K562 (cell line): Measurements from ENCODE around the gene CLTB. TPM values are rescaled to one million over a fixed set of nuclear protein-coding genes. Genes with fewer than 3 reads are reported as not detected.

ENCODE experiments used
- CAMTA2 ChIP-seq: fragments of 250-450 bp; sonication (Bioruptor Pico); conservative IDR thresholded peaks from 2 replicates; pipeline ENCODE4 v1.5.1; 2022
- CXXC5 ChIP-seq: fragments of 250-450 bp; sonication (Bioruptor Pico); IDR thresholded peaks from 2 replicates; pipeline ENCODE4 v1.8.0; 2022; ENCODE audit warnings: inconsistent platforms, mild to moderate bottlenecking, moderate library complexity
- DACH1 ChIP-seq: fragments of 450-650 bp; IDR thresholded peaks from 2 replicates; pipeline ENCODE4 v1.6.1; 2018; ENCODE audit not compliant: partially characterized antibody
- ERF ChIP-seq: fragments of 450-650 bp; formaldehyde crosslinking; IDR thresholded peaks from 2 replicates; pipeline ENCODE4 v1.4.0; 2020; ENCODE audit warnings: mild to moderate bottlenecking, mixed read lengths
- FOXP1 ChIP-seq: sonication (generic); formaldehyde crosslinking; IDR thresholded peaks from 2 replicates; pipeline ENCODE4 v1.8.0; 2022; ENCODE audit warnings: mild to moderate bottlenecking, missing genetic modification reagents
- ILK ChIP-seq: fragments of 450-650 bp; IDR thresholded peaks from 2 replicates; pipeline ENCODE4 v1.6.1; 2016; ENCODE audit warnings: missing genetic modification characterization, low read depth, mild to moderate bottlenecking, missing compliant biosample characterization, moderate library complexity, borderline replicate concordance
- MBD2 ChIP-seq: sonication (generic); IDR thresholded peaks from 2 replicates; pipeline ENCODE4 v1.6.1; 2016; ENCODE audit warnings: low read depth, borderline replicate concordance
- PTBP1 ChIP-seq: fragments of 200-400 bp; formaldehyde crosslinking; IDR thresholded peaks from 2 replicates; pipeline ENCODE4 v1.6.1; 2017; ENCODE audit warnings: low read depth, low read length
- SAFB ChIP-seq: fragments of 200-400 bp; formaldehyde crosslinking; IDR thresholded peaks from 2 replicates; pipeline ENCODE4 v1.6.1; 2017; ENCODE audit warnings: low read depth, low read length, borderline replicate concordance
- U2AF2 ChIP-seq: fragments of 200-400 bp; formaldehyde crosslinking; optimal IDR thresholded peaks from 2 replicates; pipeline ENCODE3; 2017; ENCODE audit warnings: low read depth, mild to moderate bottlenecking, low read length
- ZBTB8A ChIP-seq: fragments of 450-650 bp; IDR thresholded peaks from 2 replicates; pipeline ENCODE4 v1.6.1; 2018; ENCODE audit warnings: mild to moderate bottlenecking, moderate library complexity; ENCODE audit not compliant: partially characterized antibody
- ZNF263 ChIP-seq: sonication (generic); formaldehyde crosslinking; IDR thresholded peaks from 2 replicates; pipeline ENCODE4 v1.8.0; 2022; ENCODE audit warnings: mild to moderate bottlenecking, missing genetic modification reagents, borderline replicate concordance
- ZNF445 ChIP-seq: fragments of 250-450 bp; sonication (Bioruptor Pico); IDR thresholded peaks from 2 replicates; pipeline ENCODE4 v1.4.0; 2020; ENCODE audit warnings: low read depth, mild to moderate bottlenecking, moderate library complexity
- ZNF584 ChIP-seq: fragments of 200-800 bp; sonication (Bioruptor generic); IDR thresholded peaks from 2 replicates; pipeline ENCODE4 v1.6.1; 2016; ENCODE audit warnings: low read depth, mild to moderate bottlenecking, missing genetic modification characterization, missing compliant biosample characterization
- polyA plus RNA-seq, 8 experiments: library from polyadenylated mRNA; depleted of rRNA in 4 of 8; stranded (reverse) in 5 of 8; unstranded in 3 of 8; fragments of >200 nt; fragmentation: Nextera tagmentation in 2 of 8; fragmentation: Illumina TruSeq in 1 of 8; extraction: Ambion mirVana in 2 of 8; extraction: Trizol in 1 of 8; gene quantifications; 2 replicates each; pipeline versions ENCODE4 v1.2.1 to v1.2.3, GENCODE V29; 2011 to 2014; ENCODE audit warnings: inconsistent platforms in 1 of 8, missing spikeins in 1 of 8
- total RNA-seq, 7 experiments: library from RNA; depleted of rRNA in 6 of 7; stranded (reverse); fragments of >200 nt in 6 of 7; fragmentation: Illumina TruSeq in 2 of 7; extraction: Trizol in 2 of 7; gene quantifications; 2 replicates each; pipeline versions ENCODE4 v1.2.1 to v1.2.3, GENCODE V29; 2011 to 2021; ENCODE audit warnings: low replicate concordance in 1 of 7
- TF ChIP-seq, protein P1 (sequence below): sonication (generic); IDR thresholded peaks from 2 replicates; pipeline ENCODE4 v1.6.1; 2016
- TF ChIP-seq, protein P2 (sequence below): fragments of 250-450 bp; sonication (Bioruptor Pico); IDR thresholded peaks from 2 replicates; pipeline ENCODE4 v1.5.0; 2021
- TF ChIP-seq, protein P3 (sequence below): sonication (generic); formaldehyde crosslinking; IDR thresholded peaks from 2 replicates; pipeline ENCODE4 v1.8.1; 2023; ENCODE audit warnings: mild to moderate bottlenecking, missing genetic modification reagents

Gene CLTB
- total and polyA plus RNA-seq, 9 of the 15 experiments (the other 6 are each of a cell fraction or from before 2014, with no cell fraction given), result 1.8 to 117 (median 39.0) TPM

DNA sequence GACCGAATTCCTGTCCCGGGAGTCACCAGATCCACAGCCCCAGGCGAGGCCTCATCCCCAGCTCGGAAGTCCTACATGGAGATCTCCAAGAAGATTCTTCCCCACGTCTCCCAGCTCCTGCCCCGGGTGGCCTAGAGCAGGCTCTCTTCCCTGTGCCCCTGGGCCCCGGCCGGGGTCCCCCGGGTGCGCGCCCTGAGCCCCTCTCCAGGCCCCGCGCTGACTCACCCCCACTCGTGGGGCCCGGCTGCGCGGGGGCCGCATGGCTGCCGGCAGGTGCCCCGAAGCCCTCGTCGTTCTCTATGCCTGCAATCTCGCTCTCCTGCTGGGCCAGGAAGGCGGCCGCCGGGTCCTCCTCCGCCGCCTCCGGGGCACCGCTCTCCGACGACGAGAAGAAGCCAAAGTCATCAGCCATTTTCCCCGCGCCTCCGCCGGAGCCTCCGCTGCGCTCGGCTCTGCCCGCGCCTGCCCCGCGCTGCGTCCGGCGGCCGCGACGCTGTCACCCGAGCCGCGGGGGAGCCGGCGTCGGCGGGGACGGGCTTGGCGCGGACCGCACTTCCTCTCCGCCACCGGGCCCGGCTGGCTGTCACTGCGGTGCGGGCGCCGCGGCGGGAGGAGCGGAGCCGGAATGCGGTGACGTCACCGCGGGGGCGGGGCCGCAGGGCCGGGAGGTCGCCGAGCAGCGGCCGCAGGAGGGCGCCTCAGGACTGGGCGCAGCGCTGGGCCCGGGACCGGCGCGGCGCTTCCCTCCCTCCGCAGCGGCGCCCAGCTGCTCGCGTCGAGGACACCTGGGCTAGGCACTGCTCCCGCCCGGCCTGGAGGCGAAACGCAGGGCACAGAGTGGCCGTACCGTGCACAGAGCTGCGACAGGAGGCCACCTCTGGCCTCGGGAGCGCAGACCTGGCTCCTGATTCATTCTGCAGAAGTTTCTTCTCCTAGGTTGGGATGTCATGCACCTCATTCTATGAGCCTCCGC lies at the start of gene CLTB (continued):
- 0 out of 2 replicates have a peak, but pooled peaks have one; percentile 40 for TF ChIP-seq ZNF263 (CRISPR knock-in tag)
- TF ChIP-seq U2AF2, result no peak
- peak; percentile 86 for TF ChIP-seq SAFB
- TF ChIP-seq, protein P1, sequence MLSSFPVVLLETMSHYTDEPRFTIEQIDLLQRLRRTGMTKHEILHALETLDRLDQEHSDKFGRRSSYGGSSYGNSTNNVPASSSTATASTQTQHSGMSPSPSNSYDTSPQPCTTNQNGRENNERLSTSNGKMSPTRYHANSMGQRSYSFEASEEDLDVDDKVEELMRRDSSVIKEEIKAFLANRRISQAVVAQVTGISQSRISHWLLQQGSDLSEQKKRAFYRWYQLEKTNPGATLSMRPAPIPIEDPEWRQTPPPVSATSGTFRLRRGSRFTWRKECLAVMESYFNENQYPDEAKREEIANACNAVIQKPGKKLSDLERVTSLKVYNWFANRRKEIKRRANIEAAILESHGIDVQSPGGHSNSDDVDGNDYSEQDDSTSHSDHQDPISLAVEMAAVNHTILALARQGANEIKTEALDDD, result no peak
- no peak for TF ChIP-seq ILK (tag)
- TF ChIP-seq DACH1, result peak; percentile 24
- no peak for TF ChIP-seq ZNF445 (CRISPR knock-in tag)
- TF ChIP-seq MBD2, result peak; percentile 18; the same call in 1 of the 2 replicates
- TF ChIP-seq FOXP1 (CRISPR knock-in tag), result no peak
- TF ChIP-seq, protein P2, sequence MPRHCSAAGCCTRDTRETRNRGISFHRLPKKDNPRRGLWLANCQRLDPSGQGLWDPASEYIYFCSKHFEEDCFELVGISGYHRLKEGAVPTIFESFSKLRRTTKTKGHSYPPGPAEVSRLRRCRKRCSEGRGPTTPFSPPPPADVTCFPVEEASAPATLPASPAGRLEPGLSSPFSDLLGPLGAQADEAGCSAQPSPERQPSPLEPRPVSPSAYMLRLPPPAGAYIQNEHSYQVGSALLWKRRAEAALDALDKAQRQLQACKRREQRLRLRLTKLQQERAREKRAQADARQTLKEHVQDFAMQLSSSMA (CRISPR knock-in tag), result no peak
- peak; percentile 54; the same call in 1 of the 2 replicates for TF ChIP-seq ZNF584 (CRISPR knock-in tag)
- peak; percentile 79; the same call in 1 of the 2 replicates for TF ChIP-seq ERF (CRISPR knock-in tag)
- TF ChIP-seq CXXC5 (CRISPR knock-in tag), result peak; percentile 96
- no peak for TF ChIP-seq CAMTA2 (CRISPR knock-in tag)
- no peak for TF ChIP-seq PTBP1
- TF ChIP-seq, protein P3, sequence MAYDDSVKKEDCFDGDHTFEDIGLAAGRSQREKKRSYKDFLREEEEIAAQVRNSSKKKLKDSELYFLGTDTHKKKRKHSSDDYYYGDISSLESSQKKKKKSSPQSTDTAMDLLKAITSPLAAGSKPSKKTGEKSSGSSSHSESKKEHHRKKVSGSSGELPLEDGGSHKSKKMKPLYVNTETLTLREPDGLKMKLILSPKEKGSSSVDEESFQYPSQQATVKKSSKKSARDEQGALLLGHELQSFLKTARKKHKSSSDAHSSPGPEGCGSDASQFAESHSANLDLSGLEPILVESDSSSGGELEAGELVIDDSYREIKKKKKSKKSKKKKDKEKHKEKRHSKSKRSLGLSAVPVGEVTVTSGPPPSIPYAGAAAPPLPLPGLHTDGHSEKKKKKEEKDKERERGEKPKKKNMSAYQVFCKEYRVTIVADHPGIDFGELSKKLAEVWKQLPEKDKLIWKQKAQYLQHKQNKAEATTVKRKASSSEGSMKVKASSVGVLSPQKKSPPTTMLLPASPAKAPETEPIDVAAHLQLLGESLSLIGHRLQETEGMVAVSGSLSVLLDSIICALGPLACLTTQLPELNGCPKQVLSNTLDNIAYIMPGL (CRISPR knock-in tag), result peak; percentile 78; the same call in 1 of the 2 replicates
- no peak for TF ChIP-seq ZBTB8A
